Measurements from ENCODE around the gene TMEM52.

Gene TMEM52

DNA sequence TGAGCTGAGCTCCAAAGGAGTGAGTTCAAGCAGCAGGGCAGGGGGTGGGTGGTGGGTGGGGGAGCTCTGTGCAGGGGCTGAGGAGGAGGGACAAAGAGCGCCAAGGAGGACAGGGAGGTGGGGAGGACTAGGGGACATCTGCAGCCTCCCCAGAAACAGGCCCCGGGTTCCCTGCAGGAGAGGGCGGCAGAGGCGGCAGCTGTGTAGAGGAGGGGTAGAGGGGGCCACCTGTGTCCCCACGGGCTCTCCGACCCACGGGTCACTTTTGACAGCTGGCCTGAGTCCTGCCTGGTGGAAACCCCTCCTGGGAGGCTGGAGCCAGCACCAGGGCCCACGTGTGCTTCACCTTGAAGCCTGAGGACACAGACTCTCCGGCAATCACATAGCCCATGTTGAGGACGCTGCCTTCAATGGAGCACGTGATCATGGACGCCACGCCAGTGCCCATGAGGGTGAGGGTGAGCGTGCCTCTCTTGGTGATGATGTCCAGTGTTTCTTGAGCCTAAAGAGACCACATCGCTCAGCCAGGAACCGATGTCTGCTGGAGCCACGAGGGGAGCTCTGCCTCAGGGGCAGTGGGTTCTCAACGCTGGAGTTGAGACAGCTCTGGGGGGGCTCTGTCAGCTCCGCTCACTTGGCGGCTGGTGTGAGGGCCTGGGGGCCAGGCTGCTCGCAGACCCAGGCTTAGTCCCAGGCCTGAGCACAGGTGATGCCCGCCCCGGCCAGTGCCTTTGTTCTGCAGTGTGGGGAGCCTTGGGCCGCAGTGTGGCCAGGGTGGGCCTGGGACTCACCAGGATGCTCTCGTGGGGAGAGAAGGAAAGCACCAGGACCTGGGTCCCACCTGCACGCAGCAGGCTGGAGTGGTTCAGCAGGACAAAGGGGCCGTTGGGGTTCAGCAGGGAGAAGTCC is 6.6 kb upstream of the TMEM52 start:
- no peak for DNase-seq (ENCODE audit: low spot score)
- WGBS, 2 donors (ENCODE audit: extremely low coverage in 2 of 2, insufficient read length in 2 of 2, insufficient replicate concordance in 1 of 2) = no CpG with 5 or more reads among the region's 27 CpGs
- peak overlapping the region; percentile 96 for H3K23ac ChIP-seq (ENCODE audit: low read depth, low read length, poor library complexity)
- H3K4me3 ChIP-seq (ENCODE audit: low read length in 2 of 2) = no peak overlapping the region
- no peak overlapping the region for H3K4ac ChIP-seq (ENCODE audit: low read length)
- no peaks in the 10 kb centered on the region for H3K4me1 ChIP-seq (ENCODE audit: control insufficient read depth in 2 of 2, insufficient read depth in 1 of 2, low read depth in 1 of 2, low read length in 2 of 2)
- peak overlapping the region; percentile 90 for H2BK12ac ChIP-seq (ENCODE audit: low read length)
- no peaks in the 10 kb centered on the region for H3K36me3 ChIP-seq (replicated peaks in 1 of 2; ENCODE audit: control insufficient read depth in 2 of 2, insufficient read depth in 2 of 2, low read length in 2 of 2)
- H2BK15ac ChIP-seq (ENCODE audit: low read length) = peak overlapping the region; percentile 67
- no peak overlapping the region for H3K4me2 ChIP-seq (ENCODE audit: insufficient read depth, low read length, poor library complexity, severe bottlenecking)
- H3K9ac ChIP-seq (ENCODE audit: low read depth, low read length, poor library complexity) = no peak overlapping the region
- H3K79me1 ChIP-seq (ENCODE audit: low read depth, low read length) = peaks cover 6% of the 10 kb centered on the region
- H3K9me3 ChIP-seq (replicated peaks in 1 of 2; ENCODE audit: control insufficient read depth in 2 of 2, insufficient read depth in 1 of 2, low read depth in 1 of 2, low read length in 2 of 2) = peaks cover 0 to 2% of the 10 kb centered on the region in 2 donors
- H2BK120ac ChIP-seq (ENCODE audit: low read depth, low read length) = peak overlapping the region; percentile 87
- peaks cover 0 to 11% (median 0%) of the 10 kb centered on the region in 3 experiments for H3K27me3 ChIP-seq (ENCODE audit: control insufficient read depth in 3 of 3, insufficient read depth in 3 of 3, low read depth in 1 of 3, low read length in 3 of 3)
- peak overlapping the region; percentile 66 for H2BK5ac ChIP-seq (ENCODE audit: low read length)
- peak overlapping the region; percentile 80 for H3K18ac ChIP-seq (ENCODE audit: low read length)
- H2AK5ac ChIP-seq (ENCODE audit: low read depth, low read length) = peak overlapping the region; percentile 84
- no peak overlapping the region for H4K91ac ChIP-seq (ENCODE audit: low read depth, low read length, poor library complexity)
- H3K14ac ChIP-seq (ENCODE audit: low read length) = peak overlapping the region; percentile 71
- no peak overlapping the region for H4K8ac ChIP-seq (ENCODE audit: low read depth, low read length)
- no peak overlapping the region for H3K27ac ChIP-seq (replicated peaks; ENCODE audit: low read length)
- no peak overlapping the region for H2AFZ ChIP-seq (ENCODE audit: low read length)

DNA sequence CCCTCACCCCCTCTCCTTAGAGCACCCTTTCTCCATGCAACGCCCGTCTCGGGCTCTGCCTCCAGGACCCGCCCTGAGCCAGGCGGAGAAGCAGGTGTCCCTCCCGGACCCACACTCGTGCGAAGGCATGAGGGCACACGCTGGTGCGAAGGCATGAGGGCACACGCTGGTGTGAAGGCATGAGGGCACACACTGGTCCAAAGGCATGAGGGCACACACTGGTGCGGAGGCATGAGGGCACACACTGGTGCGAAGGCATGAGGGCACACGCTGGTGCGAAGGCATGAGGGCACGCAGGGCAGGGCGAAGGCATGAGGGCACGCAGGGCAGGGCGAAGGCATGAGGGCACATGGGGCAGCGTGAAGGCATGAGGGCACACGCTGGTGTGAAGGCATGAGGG is 5.8 kb upstream of the TMEM52 start:
- Histone ChIP-seq H2BK5ac (ENCODE audit: low read length) (no peak overlapping the region), H3K27me3 (ENCODE audit: control insufficient read depth in 3 of 3, insufficient read depth in 3 of 3, low read depth in 1 of 3, low read length in 3 of 3) (peaks cover 0 to 11% (median 3%) of the 10 kb centered on the region in 3 experiments), H3K23ac (ENCODE audit: low read depth, low read length, poor library complexity) (peak overlapping the region; percentile 96), H3K18ac (ENCODE audit: low read length) (peak overlapping the region; percentile 71), H2AK5ac (ENCODE audit: low read depth, low read length) (peak overlapping the region; percentile 75), H2BK15ac (ENCODE audit: low read length) (peak overlapping the region; percentile 81), H2BK120ac (ENCODE audit: low read depth, low read length) (peak overlapping the region; percentile 87), H3K79me1 (ENCODE audit: low read depth, low read length) (peaks cover 11% of the 10 kb centered on the region), H3K27ac (replicated peaks; ENCODE audit: low read length) (no peak overlapping the region), H3K14ac (ENCODE audit: low read length) (peak overlapping the region; percentile 71), H2AFZ (ENCODE audit: low read length) (no peak overlapping the region), H3K9ac (ENCODE audit: low read depth, low read length, poor library complexity) (peak overlapping the region; percentile 21), H4K91ac (ENCODE audit: low read depth, low read length, poor library complexity) (no peak overlapping the region), H3K4ac (ENCODE audit: low read length) (peak overlapping the region; percentile 66), H3K9me3 (replicated peaks in 1 of 2; ENCODE audit: control insufficient read depth in 2 of 2, insufficient read depth in 1 of 2, low read depth in 1 of 2, low read length in 2 of 2) (peaks cover 0 to 2% of the 10 kb centered on the region in 2 donors), H4K8ac (ENCODE audit: low read depth, low read length) (peak overlapping the region; percentile 43), H3K36me3 (replicated peaks in 1 of 2; ENCODE audit: control insufficient read depth in 2 of 2, insufficient read depth in 2 of 2, low read length in 2 of 2) (no peaks in the 10 kb centered on the region), H3K4me2 (ENCODE audit: insufficient read depth, low read length, poor library complexity, severe bottlenecking) (no peak overlapping the region), H2BK12ac (ENCODE audit: low read length) (peak overlapping the region; percentile 90), H3K4me1 (ENCODE audit: control insufficient read depth in 2 of 2, insufficient read depth in 1 of 2, low read depth in 1 of 2, low read length in 2 of 2) (peaks cover under 1% of the 10 kb centered on the region in 2 donors), H3K4me3 (ENCODE audit: low read length in 2 of 2) (peak overlapping the region in 1 of 2 donors; percentile 59)
- WGBS, 2 donors (ENCODE audit: extremely low coverage in 2 of 2, insufficient read length in 2 of 2, insufficient replicate concordance in 1 of 2) = no CpG with 5 or more reads among the region's 21 CpGs
- no peak for DNase-seq (ENCODE audit: low spot score)

DNA sequence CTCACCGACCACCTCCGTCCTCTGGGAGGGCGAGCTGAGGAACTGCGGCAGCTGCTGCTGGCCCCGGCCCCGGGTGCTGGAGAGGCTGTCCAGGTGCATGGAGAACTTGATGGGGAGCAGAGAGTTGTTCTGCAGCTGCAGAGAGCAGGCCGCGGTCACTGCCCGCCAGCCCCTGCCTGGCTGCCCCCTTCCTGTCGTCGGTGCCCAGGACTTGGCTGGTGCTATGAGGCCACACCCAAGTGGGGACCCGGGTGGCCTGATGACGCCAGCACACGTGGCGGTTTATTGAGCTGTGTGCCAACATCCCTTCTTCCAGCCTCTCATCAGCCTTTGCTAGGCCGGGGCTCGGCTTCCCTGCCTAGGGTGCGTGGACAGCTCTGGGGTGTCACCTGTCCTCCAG is 5.3 kb upstream of the TMEM52 start:
- no peak for DNase-seq (ENCODE audit: low spot score)
- H2AK5ac ChIP-seq (ENCODE audit: low read depth, low read length) = peak overlapping the region; percentile 75
- no peak overlapping the region for H2AFZ ChIP-seq (ENCODE audit: low read length)
- no peak overlapping the region for H3K4me2 ChIP-seq (ENCODE audit: insufficient read depth, low read length, poor library complexity, severe bottlenecking)
- no peak overlapping the region for H2BK12ac ChIP-seq (ENCODE audit: low read length)
- WGBS, 2 donors (ENCODE audit: extremely low coverage in 2 of 2, insufficient read length in 2 of 2, insufficient replicate concordance in 1 of 2) = no CpG with 5 or more reads among the region's 18 CpGs
- H3K4ac ChIP-seq (ENCODE audit: low read length) = no peak overlapping the region
- peaks cover 0 to 2% of the 10 kb centered on the region in 2 donors for H3K9me3 ChIP-seq (replicated peaks in 1 of 2; ENCODE audit: control insufficient read depth in 2 of 2, insufficient read depth in 1 of 2, low read depth in 1 of 2, low read length in 2 of 2)
- no peak overlapping the region for H4K8ac ChIP-seq (ENCODE audit: low read depth, low read length)
- H3K4me3 ChIP-seq (ENCODE audit: low read length in 2 of 2) = no peak overlapping the region
- peak overlapping the region; percentile 39 for H2BK5ac ChIP-seq (ENCODE audit: low read length)
- peaks cover 11% of the 10 kb centered on the region for H3K79me1 ChIP-seq (ENCODE audit: low read depth, low read length)
- no peak overlapping the region for H4K91ac ChIP-seq (ENCODE audit: low read depth, low read length, poor library complexity)
- H3K14ac ChIP-seq (ENCODE audit: low read length) = peak overlapping the region; percentile 94
- H3K4me1 ChIP-seq (ENCODE audit: control insufficient read depth in 2 of 2, insufficient read depth in 1 of 2, low read depth in 1 of 2, low read length in 2 of 2) = peaks cover 3% of the 10 kb centered on the region in 2 donors
- peak overlapping the region; percentile 96 for H3K23ac ChIP-seq (ENCODE audit: low read depth, low read length, poor library complexity)
- peak overlapping the region; percentile 80 for H3K18ac ChIP-seq (ENCODE audit: low read length)
- peaks cover 0 to 11% (median 3%) of the 10 kb centered on the region in 3 experiments for H3K27me3 ChIP-seq (ENCODE audit: control insufficient read depth in 3 of 3, insufficient read depth in 3 of 3, low read depth in 1 of 3, low read length in 3 of 3)
- H2BK15ac ChIP-seq (ENCODE audit: low read length) = peak overlapping the region; percentile 81
- no peak overlapping the region for H3K27ac ChIP-seq (replicated peaks; ENCODE audit: low read length)
- H2BK120ac ChIP-seq (ENCODE audit: low read depth, low read length) = peak overlapping the region; percentile 87
- no peaks in the 10 kb centered on the region for H3K36me3 ChIP-seq (replicated peaks in 1 of 2; ENCODE audit: control insufficient read depth in 2 of 2, insufficient read depth in 2 of 2, low read length in 2 of 2)
- H3K9ac ChIP-seq (ENCODE audit: low read depth, low read length, poor library complexity) = no peak overlapping the region

Measured in neuronal stem cell (in vitro differentiated cells).